ENCODE measurements around the gene TMEM191C.
"Not testable (repeated sequence)": the region's sequence is repeated elsewhere in the genome, so short reads cannot be mapped to it uniquely, and the experiment has no call there.

TMEM191C gene

DNA sequence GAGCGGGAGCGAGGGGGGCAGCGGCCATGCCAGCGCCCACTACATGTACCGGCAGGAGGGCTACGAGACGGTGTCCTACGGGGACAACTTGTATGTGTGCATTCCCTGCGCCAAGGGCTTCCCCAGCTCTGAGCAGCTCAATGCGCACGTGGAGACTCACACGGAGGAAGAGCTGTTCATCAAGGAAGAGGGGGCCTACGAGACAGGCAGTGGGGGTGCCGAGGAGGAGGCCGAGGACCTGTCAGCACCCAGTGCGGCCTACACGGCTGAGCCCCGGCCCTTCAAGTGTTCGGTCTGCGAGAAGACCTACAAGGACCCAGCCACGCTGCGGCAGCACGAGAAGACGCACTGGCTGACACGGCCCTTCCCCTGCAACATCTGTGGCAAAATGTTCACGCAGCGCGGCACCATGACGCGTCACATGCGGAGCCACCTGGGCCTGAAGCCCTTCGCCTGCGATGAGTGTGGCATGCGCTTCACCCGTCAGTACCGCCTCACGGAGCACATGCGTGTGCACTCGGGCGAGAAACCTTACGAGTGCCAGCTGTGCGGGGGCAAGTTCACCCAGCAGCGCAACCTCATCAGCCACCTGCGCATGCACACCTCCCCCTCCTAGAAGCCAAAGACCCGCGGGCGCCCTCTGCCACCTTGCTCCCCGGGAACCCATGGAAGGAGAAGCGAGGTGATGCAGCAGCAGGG lies 20.9 kb upstream of the TMEM191C start:
- in situ Hi-C loops (cut with MboI; ENCODE audit: low sequenced_read_pairs): no loop called here

DNA sequence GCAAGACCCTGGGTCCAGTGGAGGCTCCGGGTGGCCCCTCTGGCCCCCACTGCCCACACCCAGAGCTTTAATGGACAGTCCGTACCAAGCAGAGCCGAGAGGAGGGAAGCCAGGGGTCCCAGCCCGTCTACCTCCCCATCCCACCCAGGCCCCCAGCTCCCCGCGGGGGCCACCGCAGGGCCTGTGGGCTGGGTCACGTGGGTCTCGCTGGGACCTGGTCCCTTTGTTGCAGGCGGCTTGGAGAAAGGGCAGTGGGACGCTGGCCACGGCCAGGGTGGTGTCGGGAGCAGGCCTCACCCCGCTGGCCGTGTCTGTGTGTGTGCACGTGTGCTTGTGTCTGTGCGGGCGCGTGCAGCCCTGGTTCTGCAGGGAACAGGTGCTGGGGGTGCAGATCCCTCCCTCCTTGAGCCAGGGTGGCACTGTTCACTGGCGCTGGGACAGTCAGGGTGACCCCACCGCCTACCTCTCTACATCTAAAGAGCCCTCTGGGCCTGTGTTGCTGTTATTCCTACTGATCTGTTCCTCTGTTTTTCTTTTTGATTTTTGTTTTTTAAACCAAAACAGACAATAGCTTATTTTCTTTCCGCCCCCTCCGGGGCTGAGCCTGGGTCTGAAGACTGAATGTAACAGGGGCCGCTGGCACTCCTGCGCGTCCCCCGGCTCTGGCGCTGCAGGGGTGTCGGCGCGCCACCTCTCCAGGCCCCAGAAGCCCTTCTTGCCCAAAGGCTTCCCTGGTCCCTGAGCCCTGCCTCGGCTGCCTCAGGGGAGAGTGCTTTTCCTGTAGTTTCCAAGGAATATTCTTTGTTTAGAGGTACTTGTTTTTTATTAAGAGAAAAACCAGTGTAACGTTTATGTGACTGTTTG lies 20.1 kb upstream of the TMEM191C start:
- in situ Hi-C loops (cut with MboI; ENCODE audit: low sequenced_read_pairs): no loop called here

DNA sequence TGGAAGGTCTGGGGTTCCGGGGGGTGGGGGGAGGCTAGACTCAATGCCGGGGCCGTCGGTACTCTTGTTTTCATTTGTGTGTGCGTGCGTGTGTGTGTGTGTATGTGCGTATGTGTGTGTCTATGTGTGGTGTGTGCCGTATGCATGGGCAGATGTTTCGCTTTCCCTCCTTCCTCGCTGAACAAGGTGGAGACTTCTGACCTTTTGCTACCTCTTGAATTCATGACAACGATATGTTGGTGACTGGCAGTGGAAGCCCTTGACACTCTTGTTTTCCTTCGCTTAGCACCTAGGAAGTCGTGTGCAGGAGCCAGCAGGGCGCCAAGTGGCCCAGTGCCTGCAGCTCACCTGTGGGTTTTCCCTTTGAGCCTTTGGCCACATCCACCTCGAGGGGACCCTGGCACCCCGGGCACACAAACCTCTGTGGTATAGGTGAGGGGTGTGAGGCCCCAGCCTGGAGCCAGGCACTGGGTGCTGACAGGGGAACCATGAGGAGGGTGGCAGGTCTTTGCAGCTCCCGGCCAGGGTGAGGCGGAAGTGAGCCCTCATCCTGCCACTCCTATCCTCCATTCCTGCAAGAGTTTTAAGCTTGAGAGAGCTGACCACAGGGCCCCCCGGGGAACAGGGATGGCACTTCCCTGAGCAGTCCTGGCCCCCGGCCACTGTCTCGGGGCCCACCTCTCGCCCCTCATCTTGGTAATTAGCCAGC lies 19.3 kb upstream of the TMEM191C start:
- in situ Hi-C loops (cut with MboI; ENCODE audit: low sequenced_read_pairs): no loop called here

DNA sequence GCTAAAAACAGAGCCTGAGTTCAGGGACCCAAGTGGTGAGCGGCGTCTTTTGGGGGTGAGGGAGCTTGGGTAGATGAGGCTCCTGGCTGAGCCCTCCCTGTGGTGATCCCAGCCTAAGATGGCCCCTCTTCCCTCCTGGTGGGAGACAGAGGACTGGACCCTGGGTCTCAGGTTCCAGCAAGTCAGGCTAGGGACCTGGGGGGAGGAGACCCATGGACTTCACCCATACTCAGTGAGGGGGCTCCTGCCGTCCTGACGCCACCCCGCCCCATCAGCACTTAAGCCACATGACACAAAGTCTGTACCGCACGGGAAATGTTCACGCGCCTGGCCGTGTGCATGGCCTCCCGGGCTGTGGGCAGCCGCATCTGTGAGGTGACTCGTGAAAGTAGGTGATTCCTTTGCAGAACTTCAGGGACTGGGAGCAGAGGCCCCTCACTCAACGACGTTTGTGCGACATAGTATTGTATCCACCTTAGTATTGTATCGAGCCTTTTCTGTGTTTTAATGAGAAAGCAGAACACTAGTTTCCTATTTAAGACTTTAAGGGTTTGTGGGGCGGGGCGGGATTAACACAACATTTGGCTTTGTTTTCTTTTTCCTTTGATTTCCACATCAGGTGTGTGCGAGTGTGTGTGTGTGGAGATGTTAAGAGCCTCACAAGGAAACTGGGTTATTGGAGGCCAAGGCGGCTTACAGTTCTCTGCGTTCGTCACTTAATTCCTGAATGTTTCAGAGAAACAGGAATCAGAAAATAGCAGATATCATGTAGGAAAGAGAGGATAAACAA lies 18.4 kb upstream of the TMEM191C start:
- in situ Hi-C loops (cut with MboI; ENCODE audit: low sequenced_read_pairs): no loop called here

DNA sequence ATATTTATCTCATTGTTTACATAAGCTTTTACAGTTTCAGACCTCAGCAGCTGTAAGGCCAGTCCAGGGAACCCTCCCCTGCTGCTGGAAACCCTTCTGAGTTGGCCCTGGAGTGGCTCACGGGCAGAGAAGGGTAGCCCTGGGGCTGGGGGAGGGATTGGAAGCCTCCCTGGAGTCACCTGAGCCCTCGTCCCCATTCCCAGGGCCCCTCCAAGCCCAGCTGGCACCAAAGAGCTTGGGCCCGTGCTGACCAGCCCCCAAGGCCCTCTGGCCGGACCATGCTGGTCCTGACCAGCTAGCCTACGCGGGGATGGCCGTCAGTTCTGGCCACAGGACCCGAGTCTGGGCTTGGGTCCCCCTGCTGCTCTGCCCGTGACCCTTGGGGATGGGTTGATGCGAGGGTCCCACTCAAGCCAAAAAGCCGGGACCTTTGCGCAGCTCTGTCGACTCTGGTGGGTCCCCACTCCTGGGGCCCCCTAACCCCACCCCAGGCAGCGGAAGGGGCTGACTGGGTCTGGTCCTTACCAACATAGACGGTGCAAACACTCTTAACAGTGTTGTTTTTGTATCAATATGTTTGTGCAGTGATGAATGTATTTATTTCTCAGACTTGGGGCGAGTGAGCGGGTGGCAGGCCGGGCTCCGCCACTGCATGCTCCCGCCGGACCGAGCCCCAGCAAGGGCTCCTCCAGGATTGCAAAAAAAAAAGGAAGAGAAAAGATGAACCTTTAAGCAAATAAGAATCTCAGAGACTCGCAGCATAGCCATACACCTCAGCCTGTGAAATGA lies 17.5 kb upstream of the TMEM191C start:
- in situ Hi-C loops (cut with MboI; ENCODE audit: low sequenced_read_pairs): no loop called here

DNA sequence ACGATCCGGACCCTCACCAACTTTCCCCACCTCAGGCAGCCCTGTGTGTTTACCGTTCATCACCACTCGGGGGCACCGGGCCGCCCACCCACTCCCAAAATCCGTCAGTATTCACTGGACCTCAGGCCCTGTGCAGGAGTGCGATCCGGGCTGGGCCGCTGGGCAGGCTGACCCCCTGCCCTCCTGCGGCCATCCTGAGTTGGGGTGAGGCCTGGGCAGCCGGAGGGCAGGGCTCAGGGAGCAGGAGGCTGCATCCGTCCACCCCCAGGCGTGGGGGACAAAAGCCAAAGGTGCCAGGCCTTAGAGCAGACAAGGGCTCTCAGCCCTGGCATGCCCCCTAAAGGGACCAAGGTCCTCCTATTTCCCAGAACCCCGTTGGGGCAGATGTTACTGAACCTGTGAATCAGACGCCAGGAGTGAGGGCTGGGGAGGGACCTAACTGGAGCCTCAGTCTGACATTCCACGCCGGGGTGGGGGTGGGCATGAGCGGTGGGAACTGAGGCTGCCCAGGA lies 16.8 kb upstream of the TMEM191C start:
- in situ Hi-C loops (cut with MboI; ENCODE audit: low sequenced_read_pairs): no loop called here

DNA sequence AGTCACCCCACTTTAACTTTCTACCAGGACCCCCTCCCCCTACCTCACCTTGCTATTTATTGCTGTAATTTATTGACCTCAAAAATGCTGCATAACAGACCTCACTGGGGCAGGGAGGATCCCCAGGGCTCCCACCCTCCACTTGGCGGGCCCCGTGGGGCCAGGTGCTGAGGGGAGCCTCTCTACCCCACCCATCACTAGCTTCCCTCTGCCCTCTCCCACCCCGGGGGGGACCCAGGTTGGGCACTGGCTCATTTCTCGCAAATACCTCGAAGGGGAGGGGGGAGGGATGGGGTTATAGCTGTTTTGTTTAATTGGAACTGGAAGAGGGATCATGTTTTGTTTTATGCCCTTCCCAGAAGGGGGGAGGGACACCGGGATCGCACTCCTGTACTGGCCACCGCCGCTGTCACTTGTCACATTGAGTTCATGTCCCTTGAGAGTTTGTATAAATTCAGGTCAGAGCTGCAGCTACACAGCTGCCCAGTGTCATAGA lies 16.3 kb upstream of the TMEM191C start:
- in situ Hi-C loops (cut with MboI; ENCODE audit: low sequenced_read_pairs): no loop called here

DNA sequence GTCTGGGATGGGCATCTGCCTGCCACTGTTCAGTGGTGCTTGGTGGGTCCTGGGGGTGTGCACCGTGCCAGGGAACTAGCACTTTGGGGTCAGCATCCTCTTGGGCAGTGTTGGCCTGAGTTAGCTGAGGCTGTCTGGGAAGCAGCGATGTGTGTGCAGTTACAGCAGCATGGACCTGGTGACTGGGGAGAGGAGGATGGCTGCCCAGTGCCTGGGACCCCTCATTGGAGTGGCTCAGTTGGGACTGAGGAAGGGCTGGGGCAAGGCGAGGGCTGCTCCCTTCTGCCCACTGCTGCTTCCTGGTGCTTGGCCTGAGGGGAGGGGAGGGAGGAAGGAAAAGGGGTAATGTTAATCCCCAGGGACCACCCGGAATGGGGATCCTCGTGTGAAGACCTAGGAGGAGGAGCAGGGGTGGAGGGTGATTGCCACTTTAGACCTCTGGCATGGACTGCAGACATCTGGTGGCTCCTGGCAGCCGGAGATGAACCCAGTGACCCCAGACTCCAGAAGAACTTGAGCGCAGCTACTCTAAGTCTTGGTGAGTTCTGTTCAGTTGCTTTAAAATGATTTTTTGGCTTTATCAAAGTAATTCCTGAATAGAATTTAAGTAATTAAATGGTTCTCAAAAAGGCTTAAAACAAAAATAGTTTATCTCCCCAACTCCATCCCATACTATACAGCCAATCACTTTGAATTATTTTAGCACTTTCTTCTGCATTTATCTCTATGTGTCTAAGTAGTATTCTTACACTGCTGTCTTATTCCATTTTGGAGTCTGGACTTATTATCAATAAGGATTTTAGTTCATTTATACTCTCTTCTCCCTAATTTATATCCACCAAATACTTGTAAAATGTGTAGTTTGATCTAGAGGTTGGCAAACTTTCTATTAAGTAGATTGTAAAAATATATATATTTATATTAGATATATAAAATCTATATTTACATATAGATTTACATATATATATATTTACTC lies 15.4 kb upstream of the TMEM191C start:
- in situ Hi-C loops (cut with MboI; ENCODE audit: low sequenced_read_pairs): no loop called here

DNA sequence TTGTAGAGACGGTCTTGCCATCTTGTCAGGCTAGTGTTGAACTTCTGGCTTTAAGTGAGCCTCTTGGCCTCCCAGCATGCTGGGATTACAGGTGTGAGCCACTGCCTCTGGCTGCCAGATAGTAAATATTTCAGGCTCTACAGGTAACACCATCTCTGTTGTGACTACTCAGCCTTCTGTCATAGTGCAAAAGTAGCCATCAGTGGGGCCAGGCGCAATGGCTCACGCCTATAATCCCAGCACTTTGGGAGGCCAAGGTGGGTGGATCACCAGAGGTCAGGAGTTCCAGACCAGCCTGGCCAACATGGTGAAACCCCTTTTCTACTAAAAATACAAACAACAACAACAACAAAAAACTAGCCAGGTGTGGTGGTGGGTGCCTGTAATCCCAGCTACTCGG lies 14.5 kb upstream of the TMEM191C start:
- in situ Hi-C loops (cut with MboI; ENCODE audit: low sequenced_read_pairs): not testable (repeated sequence)

DNA sequence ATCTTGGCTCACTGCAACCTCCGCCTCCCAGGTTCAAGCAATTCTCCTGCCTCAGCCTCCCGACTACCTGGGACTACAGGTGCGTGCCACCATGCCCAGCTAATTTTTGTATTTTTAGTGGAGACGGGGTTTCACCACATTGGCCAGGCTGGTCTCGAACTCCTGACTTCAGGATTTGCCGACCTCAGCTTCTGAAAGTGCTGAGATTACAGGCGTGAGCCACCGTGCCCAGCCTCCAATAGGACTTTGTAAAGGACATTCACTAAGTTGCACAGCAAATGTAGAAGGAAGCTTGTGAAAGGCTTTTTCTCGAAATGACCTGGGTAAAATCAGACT lies 12.2 kb upstream of the TMEM191C start:
- in situ Hi-C loops (cut with MboI; ENCODE audit: low sequenced_read_pairs): not testable (repeated sequence)

DNA sequence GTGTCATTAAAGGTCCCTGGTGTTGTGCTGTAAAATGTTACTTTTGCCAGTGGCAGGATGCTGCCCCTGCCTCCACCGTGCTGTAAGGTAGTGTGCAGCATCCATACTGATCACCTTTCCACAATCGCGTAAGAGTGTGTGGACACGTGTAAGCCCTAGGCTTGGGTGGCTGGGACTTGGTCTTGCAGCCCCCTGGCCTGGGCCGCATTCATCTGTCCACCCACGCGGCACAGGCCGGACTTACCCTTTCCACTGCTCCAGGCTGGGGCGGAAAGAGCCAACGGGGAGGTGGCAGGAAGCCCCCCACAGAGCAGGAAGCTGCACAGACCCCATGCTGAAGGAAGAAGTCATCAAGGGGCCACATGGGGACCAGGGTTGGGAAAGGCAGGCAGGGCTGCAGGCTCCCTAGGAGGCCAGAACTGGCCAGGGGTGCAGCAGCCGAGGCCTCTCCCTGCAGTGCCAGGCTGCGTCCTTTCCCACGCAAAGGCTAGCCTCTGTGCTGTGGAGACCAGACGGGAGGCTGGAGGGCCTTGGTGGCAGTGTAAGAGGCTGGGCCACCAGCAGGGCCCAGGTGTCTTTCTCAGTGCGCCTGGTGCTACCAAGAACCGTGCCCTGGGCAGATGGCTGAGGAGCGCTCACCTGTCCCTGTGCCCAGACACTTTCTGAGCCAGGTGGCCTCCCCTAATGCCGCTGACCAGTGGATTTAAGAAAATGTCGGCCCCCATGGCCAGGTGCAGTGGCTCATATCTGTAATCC lies 11.7 kb upstream of the TMEM191C start:
- in situ Hi-C loops (cut with MboI; ENCODE audit: low sequenced_read_pairs): no loop called here

DNA sequence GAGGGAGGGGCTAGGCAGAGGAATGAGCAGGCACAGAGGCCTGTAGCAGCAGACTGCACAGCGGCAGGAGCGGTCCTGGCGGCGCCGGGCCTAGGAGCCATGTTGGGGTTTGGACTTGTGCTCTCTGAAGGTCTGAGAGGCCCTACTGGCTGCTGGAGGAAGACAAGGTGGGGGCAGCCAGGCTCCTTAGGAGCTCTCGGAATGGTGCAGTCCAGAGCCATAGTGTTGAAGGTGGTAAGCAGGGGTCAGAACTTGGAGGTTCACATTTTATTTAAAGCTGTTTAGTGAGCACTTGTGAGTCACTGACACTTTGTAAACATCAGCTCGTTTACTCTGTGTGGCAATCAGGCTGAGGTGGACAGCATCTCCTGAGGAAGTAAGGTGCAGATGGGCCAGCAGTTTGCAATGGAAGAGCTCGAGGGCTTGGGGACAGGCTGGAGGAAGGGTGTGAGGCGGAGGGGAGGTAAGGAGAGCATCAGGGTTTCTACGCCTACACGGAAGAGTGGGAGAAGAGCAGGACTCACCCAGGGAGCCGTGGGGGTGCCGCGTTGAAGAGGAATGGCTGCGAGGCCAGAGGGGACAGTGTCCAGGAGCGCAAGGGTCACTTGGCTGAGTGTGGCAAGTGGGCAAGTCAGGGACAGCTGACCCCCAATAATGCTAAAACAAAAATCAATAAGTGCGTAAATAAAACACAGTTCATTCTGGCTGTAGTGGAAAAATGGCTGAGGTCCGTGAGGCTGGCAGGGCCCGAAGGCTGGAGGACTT lies 10.0 kb upstream of the TMEM191C start:
- in situ Hi-C loops (cut with MboI; ENCODE audit: low sequenced_read_pairs): no loop called here

DNA sequence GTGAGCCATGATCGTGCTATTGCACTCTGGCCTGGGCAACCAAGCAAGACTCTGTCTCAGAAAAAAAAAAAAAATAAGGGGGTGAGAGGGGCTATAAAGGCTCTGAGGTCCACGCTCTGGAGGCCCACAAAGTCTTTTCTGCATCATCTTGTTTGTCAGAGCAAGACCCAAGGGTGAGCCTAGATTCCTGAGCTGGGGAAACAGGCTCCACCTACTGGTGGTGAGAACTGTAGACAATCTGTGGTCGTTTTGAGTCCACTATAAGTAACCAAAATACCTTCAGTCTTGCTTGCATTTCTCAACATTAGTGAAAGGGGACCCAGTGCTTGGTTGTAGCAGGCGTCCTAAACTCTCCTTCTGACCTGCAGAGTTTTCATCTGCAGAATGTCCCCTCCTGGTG lies 4.5 kb upstream of the TMEM191C start:
- in situ Hi-C loops (cut with MboI; ENCODE audit: low sequenced_read_pairs): not testable (repeated sequence)

DNA sequence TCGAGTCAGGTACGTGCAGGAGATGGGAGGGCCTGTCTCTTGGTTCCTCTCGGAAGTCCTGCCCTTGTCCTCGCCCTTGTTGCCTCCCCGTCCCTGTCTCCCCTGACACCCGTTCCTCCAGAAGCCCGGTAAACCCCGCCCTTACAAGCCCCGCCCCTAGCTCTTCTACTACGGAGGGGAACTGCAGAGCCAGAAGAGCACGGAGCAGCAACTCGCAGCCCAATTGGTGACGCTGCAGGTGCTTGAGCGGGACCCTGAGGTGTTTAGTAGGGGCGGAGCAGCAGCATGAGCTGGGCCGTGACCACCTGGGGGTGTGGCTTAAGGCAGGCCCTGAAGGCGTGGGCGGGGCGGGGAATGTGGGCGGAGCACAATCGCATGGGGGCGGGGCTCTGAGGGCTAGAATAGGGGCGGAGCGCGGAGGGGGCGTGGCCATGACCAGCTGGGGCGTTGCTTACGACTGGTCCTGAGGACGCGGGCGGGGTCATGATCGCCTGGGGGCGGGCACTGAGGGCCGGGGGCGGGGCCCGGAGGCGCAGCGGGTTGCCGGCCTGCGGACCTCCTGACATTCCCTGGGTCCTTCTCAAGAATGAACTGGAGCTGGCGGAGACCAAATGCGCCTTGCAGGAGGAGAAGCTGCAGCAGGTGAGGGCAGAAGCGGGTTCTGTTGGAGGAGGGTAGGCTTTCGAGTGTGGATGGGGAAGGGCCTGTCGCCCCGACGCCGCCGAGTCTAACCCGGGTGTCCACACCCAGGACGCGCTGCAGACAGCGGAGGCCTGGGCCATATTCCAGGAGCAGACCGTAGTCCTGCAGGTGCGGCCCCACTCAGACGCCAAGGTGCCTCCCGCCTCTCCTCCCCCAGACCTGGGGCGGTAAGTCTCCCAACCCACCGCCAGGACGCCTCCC lies 1.3 kb downstream of the TMEM191C start:
- in situ Hi-C loops (cut with MboI; ENCODE audit: low sequenced_read_pairs): not testable (repeated sequence)

DNA sequence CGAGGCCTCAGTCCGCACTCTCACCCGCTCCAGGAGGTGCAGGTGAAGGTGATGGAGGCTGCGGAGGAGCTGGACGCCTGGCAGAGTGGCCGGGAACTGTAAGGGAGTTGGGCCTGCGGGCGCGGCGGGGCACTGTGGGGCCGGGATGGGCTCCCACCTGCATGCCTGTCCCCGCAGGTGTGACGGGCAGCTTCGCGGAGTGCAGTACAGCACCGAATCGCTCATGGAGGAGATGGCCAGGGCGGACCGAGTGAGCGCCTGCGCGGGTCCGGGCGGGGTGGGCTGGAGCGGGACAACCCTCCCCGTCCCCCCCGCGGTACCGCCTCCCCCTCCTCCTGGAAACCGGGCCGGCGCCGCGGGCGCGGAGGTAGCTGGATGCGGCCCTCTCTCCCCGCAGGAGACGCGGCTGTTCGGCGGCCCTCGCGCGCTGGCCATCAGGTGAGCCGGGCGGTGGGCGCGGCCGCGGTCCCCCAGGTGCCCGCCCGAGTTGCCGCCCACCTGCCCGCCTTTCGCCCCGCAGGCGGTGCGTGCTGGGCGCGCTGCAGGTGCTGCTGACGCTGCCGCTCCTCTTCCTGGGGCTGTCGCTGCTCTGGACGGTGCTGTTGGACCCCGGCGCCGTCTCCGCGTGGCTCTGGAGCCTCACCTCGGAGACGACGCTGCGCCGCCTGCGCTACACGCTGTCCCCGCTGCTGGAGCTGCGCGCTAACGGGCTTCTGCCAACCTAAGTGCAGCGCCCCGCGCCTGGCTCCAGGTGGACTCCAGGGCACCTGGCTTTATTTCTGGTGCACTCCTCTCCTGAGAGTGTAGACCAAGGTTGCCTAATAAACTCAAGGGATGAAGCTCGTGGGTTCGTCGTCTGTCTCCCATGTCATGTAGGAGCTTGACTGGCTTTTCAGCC lies 2.2 kb downstream of the TMEM191C start:
- in situ Hi-C loops (cut with MboI; ENCODE audit: low sequenced_read_pairs): not testable (repeated sequence)
